Brain microvascular endothelial cell (primary cell): ENCODE data around the gene ENC1.

Experiments
- DNase-seq: peaks from one replicate; pipeline ENCODE4 v3.0.0-alpha.2; 2020
- H3K27ac ChIP-seq: fragments of 250-450 bp; sonication (Bioruptor Pico); 2 replicates; pipeline ENCODE4 v1.5.1; 2020; ENCODE audit warnings: mild to moderate bottlenecking, moderate library complexity
- H3K27me3 ChIP-seq: fragments of 250-450 bp; sonication (Bioruptor Pico); replicated peaks from 2 replicates; pipeline ENCODE4 v1.5.1; 2020; ENCODE audit warnings: mild to moderate bottlenecking
- H3K36me3 ChIP-seq: fragments of 250-450 bp; sonication (Bioruptor Pico); replicated peaks from 2 replicates; pipeline ENCODE4 v1.5.1; 2020; ENCODE audit warnings: mild to moderate bottlenecking
- H3K4me3 ChIP-seq: 2 replicates; pipeline ENCODE4 v1.5.1; 2011; ENCODE audit warnings: low read depth, mild to moderate bottlenecking, control low read depth, low read length, moderate library complexity
- in situ Hi-C: cut with HindIII; loops from 2 replicates; pipeline ENCODE4 v1.10.0; 2017; ENCODE audit warnings: low sequenced_read_pairs, low pct_ligation_motif_present
- TF ChIP-seq, protein P1 (sequence below): IDR thresholded peaks from 2 replicates; pipeline ENCODE4 v1.5.1; 2011; ENCODE audit warnings: low read depth, mild to moderate bottlenecking, moderate library complexity, low read length, control low read depth, inconsistent platforms; ENCODE audit errors: missing control alignments

The ENC1 gene

DNA sequence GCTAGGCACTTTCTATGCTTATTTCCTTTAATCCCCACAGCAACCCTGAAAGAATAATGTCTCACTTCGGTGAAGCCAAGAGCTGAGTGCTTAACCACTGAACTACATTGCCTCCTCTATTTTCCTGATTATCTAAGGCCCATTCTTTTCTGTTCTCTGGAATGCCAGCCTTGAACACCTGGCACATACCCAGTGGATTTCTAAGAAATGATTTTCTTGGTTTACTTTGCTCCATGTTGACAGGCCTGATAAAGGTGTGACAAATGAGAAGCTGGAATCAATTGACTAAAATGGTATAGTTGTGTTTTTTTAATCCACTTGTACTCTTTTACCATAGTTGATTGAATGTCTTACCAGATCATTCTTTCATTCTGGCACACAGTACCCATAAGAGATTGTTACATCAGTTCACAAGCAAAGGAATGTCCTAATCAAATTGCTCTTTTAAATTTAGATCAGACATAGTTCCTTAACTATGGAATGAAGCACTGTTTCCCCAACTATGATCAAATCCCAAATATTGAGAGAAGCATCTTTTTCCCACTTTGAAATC, 9.0 kb upstream of the ENC1 start:
- in situ Hi-C loops, result no loop called here
- no peaks in the 10 kb centered on the region for H3K36me3 ChIP-seq
- H3K4me3 ChIP-seq, result no peak overlapping the region
- no peak overlapping the region for H3K27ac ChIP-seq
- DNase-seq, result no peak
- H3K27me3 ChIP-seq, result no peaks in the 10 kb centered on the region
- TF ChIP-seq, protein P1, sequence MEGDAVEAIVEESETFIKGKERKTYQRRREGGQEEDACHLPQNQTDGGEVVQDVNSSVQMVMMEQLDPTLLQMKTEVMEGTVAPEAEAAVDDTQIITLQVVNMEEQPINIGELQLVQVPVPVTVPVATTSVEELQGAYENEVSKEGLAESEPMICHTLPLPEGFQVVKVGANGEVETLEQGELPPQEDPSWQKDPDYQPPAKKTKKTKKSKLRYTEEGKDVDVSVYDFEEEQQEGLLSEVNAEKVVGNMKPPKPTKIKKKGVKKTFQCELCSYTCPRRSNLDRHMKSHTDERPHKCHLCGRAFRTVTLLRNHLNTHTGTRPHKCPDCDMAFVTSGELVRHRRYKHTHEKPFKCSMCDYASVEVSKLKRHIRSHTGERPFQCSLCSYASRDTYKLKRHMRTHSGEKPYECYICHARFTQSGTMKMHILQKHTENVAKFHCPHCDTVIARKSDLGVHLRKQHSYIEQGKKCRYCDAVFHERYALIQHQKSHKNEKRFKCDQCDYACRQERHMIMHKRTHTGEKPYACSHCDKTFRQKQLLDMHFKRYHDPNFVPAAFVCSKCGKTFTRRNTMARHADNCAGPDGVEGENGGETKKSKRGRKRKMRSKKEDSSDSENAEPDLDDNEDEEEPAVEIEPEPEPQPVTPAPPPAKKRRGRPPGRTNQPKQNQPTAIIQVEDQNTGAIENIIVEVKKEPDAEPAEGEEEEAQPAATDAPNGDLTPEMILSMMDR, result no peak

DNA sequence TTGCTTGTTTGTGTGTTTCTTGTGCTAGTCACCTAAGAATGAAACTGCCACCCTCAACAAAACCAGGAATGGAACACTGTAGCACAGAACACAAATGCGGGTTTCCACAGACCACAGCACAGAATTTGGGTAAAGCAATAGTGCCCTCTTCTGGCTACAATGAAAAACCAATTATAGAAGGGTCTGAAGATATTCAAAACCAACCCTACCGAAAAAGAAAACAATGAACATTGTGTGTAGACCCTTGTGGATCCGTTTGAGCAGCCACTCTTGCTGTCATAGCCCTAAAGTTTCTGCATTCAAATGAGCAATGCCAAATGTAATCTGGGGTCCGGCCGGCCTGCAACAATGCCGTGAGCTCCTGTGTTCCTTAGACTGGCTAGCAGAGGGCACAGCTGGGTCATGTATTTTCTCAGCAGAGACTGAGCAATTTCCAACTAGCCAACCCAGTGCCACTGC, 8.3 kb upstream of the ENC1 start:
- in situ Hi-C loops, result no loop called here

DNA sequence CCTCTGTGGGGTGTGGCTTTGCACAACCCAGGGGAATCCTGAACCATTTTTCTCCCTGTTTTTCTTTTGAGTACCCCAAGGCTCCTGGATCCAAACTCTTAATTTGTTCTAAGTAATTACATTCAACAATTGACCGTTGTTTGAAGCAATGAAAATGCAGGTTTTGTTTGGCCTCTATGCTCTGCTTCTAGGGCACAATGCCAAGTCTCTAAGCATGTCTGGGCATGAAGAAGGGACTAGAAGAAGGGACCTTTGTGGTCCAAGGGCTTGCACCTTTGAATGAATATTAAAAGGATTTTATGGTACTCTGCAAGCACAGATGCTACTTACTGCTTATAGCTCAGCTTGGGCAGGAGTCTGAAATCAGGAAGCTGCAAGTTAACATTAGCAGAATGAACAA, 6.6 kb upstream of the ENC1 start:
- Histone ChIP-seq H3K36me3 (no peaks in the 10 kb centered on the region), H3K4me3 (no peak overlapping the region), H3K27ac (no peak overlapping the region), H3K27me3 (no peaks in the 10 kb centered on the region)
- in situ Hi-C loops, result no loop called here
- TF ChIP-seq, protein P1, result no peak
- no peak for DNase-seq

More for the DNA sequence above, 8.3 kb upstream of the ENC1 start:
- no peak for DNase-seq
- Histone ChIP-seq H3K36me3 (no peaks in the 10 kb centered on the region), H3K27ac (no peak overlapping the region), H3K4me3 (no peak overlapping the region), H3K27me3 (no peaks in the 10 kb centered on the region)
- TF ChIP-seq, protein P1, result peak; percentile 58

DNA sequence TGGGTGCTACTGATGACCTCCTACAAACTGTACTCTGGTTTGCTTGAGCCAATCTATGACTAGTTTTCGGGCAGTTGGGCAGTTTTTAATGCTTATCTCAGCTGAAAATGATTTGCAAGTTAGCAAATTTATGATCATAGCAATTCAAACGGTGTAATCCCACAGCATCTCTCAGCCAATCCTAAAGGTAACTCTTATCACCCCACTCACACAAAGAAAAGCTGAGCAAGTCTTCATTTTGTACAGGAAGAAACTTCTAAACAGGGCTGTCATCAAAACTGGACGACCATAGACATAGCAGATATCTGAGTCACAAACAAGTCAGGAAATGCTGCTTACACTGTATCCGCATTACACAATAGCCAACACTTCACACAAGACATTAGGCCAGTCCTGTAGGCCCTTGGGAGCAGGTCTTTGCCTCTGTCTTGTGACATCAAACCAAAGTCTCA, 2.6 kb upstream of the ENC1 start:
- H3K27ac ChIP-seq, result peak overlapping the region; percentile 77
- in situ Hi-C loops, result no loop called here
- peak; percentile 95 for DNase-seq

DNA sequence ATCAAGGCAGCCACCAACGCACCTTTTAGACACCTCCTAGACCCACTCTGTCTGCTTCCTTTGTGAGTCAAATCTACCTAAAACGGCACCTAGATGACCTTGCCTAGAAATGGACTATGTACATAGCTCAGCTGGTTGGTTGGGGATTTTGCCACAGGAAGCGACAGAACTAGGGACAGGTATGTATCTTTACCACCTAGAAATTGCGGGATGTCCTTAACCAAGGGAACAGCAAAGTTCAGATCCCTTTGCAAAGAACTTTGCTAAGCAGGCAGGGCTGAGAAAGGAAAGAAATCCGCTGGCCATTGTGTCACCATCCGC, 2.0 kb upstream of the ENC1 start:
- peaks cover 15% of the 10 kb centered on the region for H3K36me3 ChIP-seq
- no peaks in the 10 kb centered on the region for H3K27me3 ChIP-seq
- in situ Hi-C loops, result no loop called here
- no peak for DNase-seq
- no peak overlapping the region for H3K4me3 ChIP-seq
- TF ChIP-seq, protein P1, result no peak
- peak overlapping the region; percentile 77 for H3K27ac ChIP-seq

More for the DNA sequence above, 2.6 kb upstream of the ENC1 start:
- no peak overlapping the region for H3K4me3 ChIP-seq
- H3K36me3 ChIP-seq, result peaks cover 14% of the 10 kb centered on the region
- TF ChIP-seq, protein P1, result no peak
- H3K27me3 ChIP-seq, result no peaks in the 10 kb centered on the region
